Measurements from ENCODE around the gene VTN. TPM values are rescaled to one million over a fixed set of nuclear protein-coding genes. Genes with fewer than 3 reads are reported as not detected.

VTN gene
- polyA plus RNA-seq, 1 donor from 2014 or later, result 1.5 TPM

DNA sequence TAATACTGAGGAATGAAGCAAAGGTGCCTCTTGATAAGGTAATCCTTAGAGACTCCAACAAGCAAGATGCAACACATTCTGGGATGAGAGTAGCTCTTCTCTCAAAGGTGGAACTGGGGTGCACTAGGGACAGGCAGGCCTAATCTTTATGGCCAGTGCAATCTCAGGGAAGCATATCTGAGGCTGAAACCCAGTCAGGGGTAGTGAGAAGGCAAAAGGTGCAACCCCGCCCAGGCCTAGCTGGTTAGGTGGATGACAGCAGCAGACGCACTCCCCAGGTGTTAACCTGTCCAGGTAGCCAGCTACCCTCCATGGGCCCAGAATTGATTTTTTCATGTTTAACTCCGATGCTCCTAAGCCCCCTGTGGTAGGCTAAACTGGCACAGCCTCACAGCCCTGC, 45.8 kb upstream of the VTN start:
- no peaks in the 10 kb centered on the region for H3K36me3 ChIP-seq (ENCODE audit: insufficient read depth, low read length)
- TF ChIP-seq MXI1 (conservative IDR thresholded peaks at IDR 0.05; ENCODE audit: poor library complexity, severe bottlenecking) (no peak), RAD21 (conservative IDR thresholded peaks at IDR 0.05) (no peak), EZH2 (IDR thresholded peaks at IDR 0.05; ENCODE audit: borderline replicate concordance, insufficient read depth, low read length, poor library complexity, severe bottlenecking) (no peak), EP300 (conservative IDR thresholded peaks at IDR 0.05; ENCODE audit: poor library complexity, severe bottlenecking) (no peak)
- TF ChIP-seq, protein P1, sequence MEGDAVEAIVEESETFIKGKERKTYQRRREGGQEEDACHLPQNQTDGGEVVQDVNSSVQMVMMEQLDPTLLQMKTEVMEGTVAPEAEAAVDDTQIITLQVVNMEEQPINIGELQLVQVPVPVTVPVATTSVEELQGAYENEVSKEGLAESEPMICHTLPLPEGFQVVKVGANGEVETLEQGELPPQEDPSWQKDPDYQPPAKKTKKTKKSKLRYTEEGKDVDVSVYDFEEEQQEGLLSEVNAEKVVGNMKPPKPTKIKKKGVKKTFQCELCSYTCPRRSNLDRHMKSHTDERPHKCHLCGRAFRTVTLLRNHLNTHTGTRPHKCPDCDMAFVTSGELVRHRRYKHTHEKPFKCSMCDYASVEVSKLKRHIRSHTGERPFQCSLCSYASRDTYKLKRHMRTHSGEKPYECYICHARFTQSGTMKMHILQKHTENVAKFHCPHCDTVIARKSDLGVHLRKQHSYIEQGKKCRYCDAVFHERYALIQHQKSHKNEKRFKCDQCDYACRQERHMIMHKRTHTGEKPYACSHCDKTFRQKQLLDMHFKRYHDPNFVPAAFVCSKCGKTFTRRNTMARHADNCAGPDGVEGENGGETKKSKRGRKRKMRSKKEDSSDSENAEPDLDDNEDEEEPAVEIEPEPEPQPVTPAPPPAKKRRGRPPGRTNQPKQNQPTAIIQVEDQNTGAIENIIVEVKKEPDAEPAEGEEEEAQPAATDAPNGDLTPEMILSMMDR (IDR thresholded peaks at IDR 0.05; ENCODE audit: poor library complexity, severe bottlenecking), result no peak
- TF ChIP-seq, protein P2, sequence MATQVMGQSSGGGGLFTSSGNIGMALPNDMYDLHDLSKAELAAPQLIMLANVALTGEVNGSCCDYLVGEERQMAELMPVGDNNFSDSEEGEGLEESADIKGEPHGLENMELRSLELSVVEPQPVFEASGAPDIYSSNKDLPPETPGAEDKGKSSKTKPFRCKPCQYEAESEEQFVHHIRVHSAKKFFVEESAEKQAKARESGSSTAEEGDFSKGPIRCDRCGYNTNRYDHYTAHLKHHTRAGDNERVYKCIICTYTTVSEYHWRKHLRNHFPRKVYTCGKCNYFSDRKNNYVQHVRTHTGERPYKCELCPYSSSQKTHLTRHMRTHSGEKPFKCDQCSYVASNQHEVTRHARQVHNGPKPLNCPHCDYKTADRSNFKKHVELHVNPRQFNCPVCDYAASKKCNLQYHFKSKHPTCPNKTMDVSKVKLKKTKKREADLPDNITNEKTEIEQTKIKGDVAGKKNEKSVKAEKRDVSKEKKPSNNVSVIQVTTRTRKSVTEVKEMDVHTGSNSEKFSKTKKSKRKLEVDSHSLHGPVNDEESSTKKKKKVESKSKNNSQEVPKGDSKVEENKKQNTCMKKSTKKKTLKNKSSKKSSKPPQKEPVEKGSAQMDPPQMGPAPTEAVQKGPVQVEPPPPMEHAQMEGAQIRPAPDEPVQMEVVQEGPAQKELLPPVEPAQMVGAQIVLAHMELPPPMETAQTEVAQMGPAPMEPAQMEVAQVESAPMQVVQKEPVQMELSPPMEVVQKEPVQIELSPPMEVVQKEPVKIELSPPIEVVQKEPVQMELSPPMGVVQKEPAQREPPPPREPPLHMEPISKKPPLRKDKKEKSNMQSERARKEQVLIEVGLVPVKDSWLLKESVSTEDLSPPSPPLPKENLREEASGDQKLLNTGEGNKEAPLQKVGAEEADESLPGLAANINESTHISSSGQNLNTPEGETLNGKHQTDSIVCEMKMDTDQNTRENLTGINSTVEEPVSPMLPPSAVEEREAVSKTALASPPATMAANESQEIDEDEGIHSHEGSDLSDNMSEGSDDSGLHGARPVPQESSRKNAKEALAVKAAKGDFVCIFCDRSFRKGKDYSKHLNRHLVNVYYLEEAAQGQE (IDR thresholded peaks at IDR 0.05; ENCODE audit: borderline replicate concordance), result no peak
- no peak overlapping the region for H3K4me3 ChIP-seq (ENCODE audit: low read length)
- no peaks in the 10 kb centered on the region for H3K9me3 ChIP-seq (ENCODE audit: low read length)
- H3K4me2 ChIP-seq (ENCODE audit: low read length), result no peak overlapping the region
- H3K27me3 ChIP-seq (ENCODE audit: insufficient read depth, low read depth, low read length), result no peaks in the 10 kb centered on the region
- H3K9me2 ChIP-seq (ENCODE audit: insufficient read depth, low read length), result no peaks in the 10 kb centered on the region
- no peaks in the 10 kb centered on the region for H3F3A ChIP-seq (ENCODE audit: insufficient read depth, low read length, poor library complexity, severe bottlenecking)
- H2AFZ ChIP-seq (ENCODE audit: low read depth, low read length), result no peak overlapping the region
- no peak overlapping the region for H3K9ac ChIP-seq (ENCODE audit: low read length)
- H3K27ac ChIP-seq (ENCODE audit: low read length), result no peak overlapping the region
- no peaks in the 10 kb centered on the region for H3K79me2 ChIP-seq (replicated peaks; ENCODE audit: insufficient read depth, low read length)
- no peaks in the 10 kb centered on the region for H4K20me1 ChIP-seq (ENCODE audit: insufficient read depth)

DNA sequence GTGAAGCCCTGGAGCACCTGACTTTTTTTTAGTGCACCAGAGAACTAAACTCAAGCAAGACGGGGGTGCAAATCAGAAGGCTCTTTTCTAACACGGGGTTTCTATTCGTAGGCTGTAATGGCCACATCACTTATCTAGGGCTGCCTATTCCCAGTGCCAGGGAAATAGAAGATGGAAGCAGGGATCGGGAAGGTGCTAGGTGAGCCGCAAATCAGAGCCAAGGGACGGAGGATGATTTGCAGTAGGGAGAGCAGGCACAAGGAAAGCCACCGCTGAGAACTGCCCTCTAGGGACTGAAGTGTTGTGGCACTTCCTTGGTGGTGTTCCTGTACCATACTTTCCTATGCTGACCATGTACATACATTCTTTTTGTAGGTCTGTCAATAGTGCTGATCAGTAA, 43.7 kb upstream of the VTN start:
- TF ChIP-seq, protein P1 (IDR thresholded peaks at IDR 0.05; ENCODE audit: poor library complexity, severe bottlenecking), result no peak
- no peak for TF ChIP-seq EZH2 (IDR thresholded peaks at IDR 0.05; ENCODE audit: borderline replicate concordance, insufficient read depth, low read length, poor library complexity, severe bottlenecking)
- TF ChIP-seq RAD21 (conservative IDR thresholded peaks at IDR 0.05), result no peak
- no peak for TF ChIP-seq SMC3 (conservative IDR thresholded peaks at IDR 0.05; ENCODE audit: poor library complexity)
- no peak for TF ChIP-seq POLR2AphosphoS5 (IDR thresholded peaks at IDR 0.05)
- TF ChIP-seq MXI1 (conservative IDR thresholded peaks at IDR 0.05; ENCODE audit: poor library complexity, severe bottlenecking), result no peak
- no peak for TF ChIP-seq EP300 (conservative IDR thresholded peaks at IDR 0.05; ENCODE audit: poor library complexity, severe bottlenecking)
- TF ChIP-seq, protein P2 (IDR thresholded peaks at IDR 0.05; ENCODE audit: borderline replicate concordance), result no peak
- TF ChIP-seq TAF1 (IDR thresholded peaks at IDR 0.05; ENCODE audit: low read depth), result no peak
- Histone ChIP-seq H3K4me2 (ENCODE audit: low read length) (no peak overlapping the region), H3K79me2 (replicated peaks; ENCODE audit: insufficient read depth, low read length) (no peaks in the 10 kb centered on the region), H2AFZ (ENCODE audit: low read depth, low read length) (no peak overlapping the region), H4K20me1 (ENCODE audit: insufficient read depth) (no peaks in the 10 kb centered on the region), H3K27ac (ENCODE audit: low read length) (no peak overlapping the region), H3K27me3 (ENCODE audit: insufficient read depth, low read depth, low read length) (no peaks in the 10 kb centered on the region), H3K9ac (ENCODE audit: low read length) (no peak overlapping the region), H3F3A (ENCODE audit: insufficient read depth, low read length, poor library complexity, severe bottlenecking) (no peaks in the 10 kb centered on the region), H3K4me3 (ENCODE audit: low read length) (no peak overlapping the region), H3K36me3 (ENCODE audit: insufficient read depth, low read length) (no peaks in the 10 kb centered on the region), H3K9me3 (ENCODE audit: low read length) (no peaks in the 10 kb centered on the region), H3K9me2 (ENCODE audit: insufficient read depth, low read length) (no peaks in the 10 kb centered on the region)
